ENCODE results near the gene MTFMT.
A peak's percentile ranks its signal among the peaks of the same experiment; 100 is the strongest.

GRCh38 chr15:64979252-64979710 lies 50.2 kb downstream of the MTFMT start:
- TF ChIP-seq REST (IDR thresholded peaks at IDR 0.05; ENCODE audit: low read depth), result peak; percentile 21; the same call in 1 of the 2 replicates
- TF ChIP-seq CEBPB (IDR thresholded peaks at IDR 0.05), result no peak
- no peak for TF ChIP-seq RAD21 (IDR thresholded peaks at IDR 0.05; ENCODE audit: low read depth)
- no peak for TF ChIP-seq TCF12 (IDR thresholded peaks at IDR 0.05; ENCODE audit: low read depth)
- TF ChIP-seq EP300 (IDR thresholded peaks at IDR 0.05; ENCODE audit: borderline replicate concordance), result no peak
- no peak for TF ChIP-seq FOXM1 (IDR thresholded peaks at IDR 0.05; ENCODE audit: borderline replicate concordance, low read depth)
- no peak for TF ChIP-seq YY1 (IDR thresholded peaks at IDR 0.05; ENCODE audit: low read depth)
- TF ChIP-seq USF1 (IDR thresholded peaks at IDR 0.05), result no peak
- TF ChIP-seq TAF1 (IDR thresholded peaks at IDR 0.05; ENCODE audit: low read depth), result no peak
- TF ChIP-seq CREB1 (IDR thresholded peaks at IDR 0.05; ENCODE audit: low read depth), result no peak
- no peak for TF ChIP-seq NFIC (IDR thresholded peaks at IDR 0.05)
- no peak for TF ChIP-seq EGR1 (IDR thresholded peaks at IDR 0.05)

All from Ishikawa (cell line).